ENCODE results near the gene GM2A.

Gene GM2A

DNA sequence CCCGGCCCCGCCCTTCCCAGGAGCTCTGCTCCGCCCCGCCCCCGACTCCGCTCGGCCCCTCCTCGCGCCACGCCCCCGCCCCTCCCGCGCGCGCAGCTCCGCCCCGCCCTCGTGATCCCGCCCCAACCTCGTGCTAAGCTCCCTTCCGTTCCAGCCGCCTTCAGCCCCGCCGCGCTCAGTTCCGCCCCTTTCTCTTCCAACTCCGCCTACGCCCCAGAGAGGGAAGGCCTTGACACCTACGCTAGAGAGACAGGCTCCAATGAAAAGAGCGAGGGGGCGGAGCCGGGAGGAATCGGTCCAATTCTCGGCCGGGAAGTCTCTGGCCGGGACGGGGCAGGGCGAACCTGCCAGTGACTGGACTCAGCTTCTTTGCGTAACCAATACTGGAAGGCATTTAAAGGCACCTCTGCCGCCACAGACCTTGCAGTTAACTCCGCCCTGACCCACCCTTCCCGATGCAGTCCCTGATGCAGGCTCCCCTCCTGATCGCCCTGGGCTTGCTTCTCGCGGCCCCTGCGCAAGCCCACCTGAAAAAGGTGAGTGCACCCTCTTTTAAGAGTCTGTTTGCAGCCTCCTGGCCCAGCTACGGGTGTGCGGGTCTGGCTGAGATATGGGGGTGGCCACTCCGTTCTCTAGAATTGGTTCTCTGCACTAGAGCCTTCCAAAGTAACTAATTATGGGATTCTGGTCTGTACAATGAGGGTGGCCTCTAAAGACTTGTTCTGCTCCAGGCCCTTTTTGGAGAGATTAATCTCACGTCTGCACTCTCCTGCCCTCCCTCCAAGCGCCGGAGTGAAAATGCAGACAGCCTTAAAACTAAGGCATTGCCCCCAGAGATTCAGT, at the start of gene GM2A:
TSS of gene GM2A (plus strand) at position 424 of the 843 bp plus-strand sequence. CDS start at position 456, 32 bp downstream.
- DNase-seq (ENCODE audit: low spot score) = peak; percentile 96

- no peak for DNase-seq (ENCODE audit: low spot score)
Measured at GRCh38 chr5:151204051-151204450, 48.9 kb upstream of the GM2A start.

DNA sequence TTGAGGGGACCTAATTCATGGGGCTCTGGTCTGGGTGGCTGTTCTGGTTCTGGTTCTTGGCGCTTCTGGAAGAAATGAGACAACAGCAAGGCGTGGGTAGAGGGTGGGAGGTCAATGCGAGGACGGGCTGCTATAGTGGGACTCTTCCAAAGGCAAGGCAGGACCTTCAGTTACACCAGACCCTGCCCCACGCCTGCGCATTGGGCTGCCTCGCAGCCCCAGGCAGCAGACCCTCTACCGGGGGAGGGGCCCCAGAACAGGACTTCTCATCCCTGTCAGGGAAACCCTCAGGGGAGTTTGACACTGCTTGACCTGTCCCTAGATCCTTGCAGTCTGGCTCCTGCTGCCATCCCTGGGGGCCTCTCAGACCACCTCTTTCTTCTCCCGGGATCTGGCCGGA, 47.6 kb upstream of the GM2A start:
- DNase-seq (ENCODE audit: low spot score) = no peak

GRCh38 chr5:151208481-151208914, 44.5 kb upstream of the GM2A start:
- DNase-seq (ENCODE audit: low spot score) = no peak

- no peak for DNase-seq (ENCODE audit: low spot score)
Measured at GRCh38 chr5:151212406-151212798, 40.6 kb upstream of the GM2A start.

DNA sequence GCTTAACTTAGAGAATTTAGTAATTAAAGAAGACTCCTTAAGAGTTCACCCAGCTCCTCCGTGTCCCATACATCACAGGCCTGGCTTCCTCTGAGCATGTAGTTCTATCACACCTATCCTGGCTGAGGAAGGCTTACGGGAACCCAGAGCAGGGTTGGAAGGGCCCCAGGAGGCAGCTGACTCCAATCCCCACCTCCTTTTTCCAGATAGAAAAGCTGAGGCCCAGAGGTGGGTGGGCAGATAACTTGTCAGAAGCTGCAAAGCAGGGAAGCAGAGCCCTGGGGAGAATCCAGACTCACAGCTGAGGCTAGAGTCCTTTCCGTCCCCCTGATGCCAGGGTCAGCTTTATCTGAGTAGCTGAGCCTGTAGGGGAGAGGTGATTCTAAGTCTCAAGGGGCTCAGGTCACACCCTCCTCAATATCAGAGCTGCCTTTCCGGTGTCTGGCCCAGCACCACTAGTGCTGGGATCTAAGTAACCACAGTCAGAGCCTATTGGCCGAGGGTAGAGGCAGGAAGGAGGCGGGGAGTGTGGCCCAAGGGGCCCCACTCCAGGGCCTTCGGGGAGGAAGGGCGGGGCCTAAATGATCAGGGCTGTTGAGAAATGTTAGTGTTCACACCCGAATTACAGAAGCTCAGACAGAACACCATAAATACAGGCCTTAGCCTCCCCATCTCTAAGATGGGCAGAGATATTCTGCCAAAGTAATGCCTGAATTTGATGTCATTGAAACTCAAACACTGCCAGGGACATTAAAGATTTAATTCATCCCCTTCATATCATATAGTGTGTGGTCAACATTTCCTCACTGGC, 39.0 kb upstream of the GM2A start:
- DNase-seq (ENCODE audit: low spot score) = peak; percentile 84

DNA sequence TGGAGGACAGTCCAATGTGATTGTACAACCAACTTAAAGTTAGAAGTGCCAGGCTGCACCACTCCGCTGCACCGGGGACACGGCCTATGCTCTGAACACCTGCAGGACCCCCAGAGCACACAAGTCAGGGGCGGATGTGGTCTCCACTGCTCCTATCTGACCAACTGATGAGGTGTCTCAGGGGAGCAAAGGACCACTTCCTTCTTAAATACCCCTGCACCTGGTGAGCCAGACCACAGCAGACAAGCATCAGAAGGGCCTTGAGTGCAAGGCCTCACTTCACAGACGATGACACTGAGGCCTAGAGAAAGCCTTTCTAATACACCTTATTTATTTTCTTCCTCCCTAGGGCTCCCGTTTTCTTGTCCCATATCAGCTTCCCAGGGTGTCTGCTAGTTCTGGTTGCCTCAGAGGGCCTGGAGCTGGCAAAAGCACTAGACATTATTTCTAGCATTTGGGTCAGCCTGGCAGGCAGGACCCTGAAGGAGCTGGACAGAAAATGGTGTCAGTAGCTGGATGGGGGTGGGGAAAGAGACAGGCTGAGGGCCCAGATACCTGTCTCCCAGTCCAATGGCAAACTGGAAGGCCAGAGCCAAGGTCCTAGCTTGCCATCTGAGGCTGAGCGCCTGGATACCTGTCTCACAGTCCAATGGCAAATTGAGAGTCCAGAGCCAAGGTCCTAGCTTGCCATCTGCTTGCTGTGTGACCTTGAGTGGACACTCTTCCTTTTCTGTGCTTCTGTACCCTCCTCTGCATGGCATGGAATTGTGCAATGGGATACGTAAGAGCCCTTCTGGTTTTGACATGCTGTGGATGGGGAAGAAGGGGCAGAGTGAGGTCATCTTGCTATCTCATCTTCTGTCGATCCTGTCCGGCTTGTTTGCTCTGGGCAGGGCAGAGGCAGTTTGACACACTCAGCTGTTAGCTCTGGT, 38.1 kb upstream of the GM2A start:
- no peak for DNase-seq (ENCODE audit: low spot score)

DNA sequence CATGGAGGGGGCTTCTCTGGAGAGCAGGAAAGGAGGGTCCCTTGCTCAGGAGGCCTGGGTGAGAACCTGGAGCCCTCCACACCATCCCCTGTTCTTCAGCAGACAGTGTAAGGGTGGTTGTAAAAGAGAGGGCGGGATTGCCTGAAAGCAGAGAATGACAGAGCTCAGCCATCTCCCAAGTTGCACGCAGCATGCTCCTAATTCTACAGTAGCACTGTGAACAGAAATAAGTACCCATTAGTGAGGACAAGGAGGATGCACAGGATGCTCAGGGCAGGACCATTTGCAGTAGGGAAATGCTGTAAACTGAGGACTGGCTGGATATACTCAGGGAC, 37.5 kb upstream of the GM2A start:
- DNase-seq (ENCODE audit: low spot score) = no peak

- no peak for DNase-seq (ENCODE audit: low spot score)
Measured at GRCh38 chr5:151216781-151217180, 36.2 kb upstream of the GM2A start.

DNA sequence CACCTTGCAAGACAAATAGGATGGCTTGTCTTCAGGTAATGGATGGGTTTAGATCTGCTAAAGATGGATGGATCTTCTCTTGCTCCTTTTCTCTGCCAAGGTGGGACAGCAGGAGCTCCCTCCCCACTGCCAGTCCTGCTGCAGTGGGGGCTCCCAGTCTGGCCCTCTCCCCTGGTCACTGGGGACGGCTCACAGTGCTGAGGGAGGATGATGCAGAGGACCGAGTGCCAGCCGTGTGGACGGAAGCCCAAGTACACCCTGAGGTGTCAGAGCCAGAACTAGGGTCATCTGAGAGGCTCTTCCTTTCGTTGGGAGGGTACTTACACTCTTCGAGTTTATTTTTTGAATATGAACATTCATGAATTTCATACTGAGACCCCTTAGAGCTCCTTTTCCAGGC, 34.8 kb upstream of the GM2A start:
- no peak for DNase-seq (ENCODE audit: low spot score)

GRCh38 chr5:151219138-151219537, 33.8 kb upstream of the GM2A start:
- no peak for DNase-seq (ENCODE audit: low spot score)

DNA sequence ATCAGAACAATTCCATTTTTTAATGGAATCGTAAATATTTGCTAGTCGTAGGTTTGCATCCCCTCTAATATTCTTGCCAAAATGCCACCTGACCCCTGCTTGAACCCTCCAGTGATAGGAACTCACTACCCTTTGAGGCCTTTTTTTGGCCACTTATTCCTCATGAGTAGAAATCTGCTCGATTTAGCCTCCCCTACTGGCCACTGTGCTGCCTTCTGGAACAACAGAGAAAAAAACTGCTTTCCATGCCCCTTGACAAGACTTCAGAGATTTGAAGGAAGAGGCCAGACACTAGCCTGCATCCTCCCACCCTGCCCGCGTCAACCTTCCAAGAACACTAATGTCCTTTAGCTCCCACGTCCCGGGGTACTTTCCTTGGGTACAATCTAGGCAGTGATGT, 33.2 kb upstream of the GM2A start:
- DNase-seq (ENCODE audit: low spot score) = peak; percentile 30

GRCh38 chr5:151221574-151221973, 31.4 kb upstream of the GM2A start:
- no peak for DNase-seq (ENCODE audit: low spot score)

DNA sequence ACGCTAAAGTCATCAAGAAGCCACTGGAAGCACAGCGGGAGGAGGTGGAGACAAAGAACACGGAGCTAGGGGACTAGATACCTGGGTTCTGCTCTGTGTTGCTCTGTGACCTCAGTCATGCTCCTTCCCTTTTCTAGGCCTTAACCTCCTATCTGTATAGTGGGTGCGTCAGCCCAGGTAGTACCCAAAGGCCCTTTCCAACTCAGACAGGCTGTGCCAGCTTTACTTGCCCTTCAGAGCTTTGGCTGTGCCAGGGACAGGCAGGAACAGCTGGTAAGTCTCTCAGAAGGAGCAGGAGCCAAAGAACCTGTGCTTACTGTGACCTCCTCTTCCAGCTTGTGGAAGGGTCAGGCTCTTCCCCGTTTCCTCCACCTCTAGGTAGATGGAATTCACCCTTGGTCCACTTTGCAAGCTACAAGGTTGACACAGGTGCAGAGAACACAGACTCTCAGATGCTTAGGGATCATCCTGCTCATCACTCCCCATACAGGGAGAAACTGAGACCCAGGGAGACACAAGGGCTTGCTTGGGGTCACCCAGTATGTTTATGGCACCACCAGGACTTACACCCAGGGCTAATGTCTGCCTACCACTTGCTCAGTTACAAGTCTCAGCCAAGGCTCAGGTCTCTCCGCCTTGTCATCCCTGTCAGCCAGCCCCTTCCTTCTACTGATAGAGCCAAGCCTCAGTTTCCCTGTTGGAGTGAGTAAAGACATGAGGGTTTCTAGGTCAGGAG, 30.8 kb upstream of the GM2A start:
- DNase-seq (ENCODE audit: low spot score) = no peak

- DNase-seq (ENCODE audit: low spot score) = peak; percentile 47
Measured at GRCh38 chr5:151222790-151223446, 30.1 kb upstream of the GM2A start.

DNA sequence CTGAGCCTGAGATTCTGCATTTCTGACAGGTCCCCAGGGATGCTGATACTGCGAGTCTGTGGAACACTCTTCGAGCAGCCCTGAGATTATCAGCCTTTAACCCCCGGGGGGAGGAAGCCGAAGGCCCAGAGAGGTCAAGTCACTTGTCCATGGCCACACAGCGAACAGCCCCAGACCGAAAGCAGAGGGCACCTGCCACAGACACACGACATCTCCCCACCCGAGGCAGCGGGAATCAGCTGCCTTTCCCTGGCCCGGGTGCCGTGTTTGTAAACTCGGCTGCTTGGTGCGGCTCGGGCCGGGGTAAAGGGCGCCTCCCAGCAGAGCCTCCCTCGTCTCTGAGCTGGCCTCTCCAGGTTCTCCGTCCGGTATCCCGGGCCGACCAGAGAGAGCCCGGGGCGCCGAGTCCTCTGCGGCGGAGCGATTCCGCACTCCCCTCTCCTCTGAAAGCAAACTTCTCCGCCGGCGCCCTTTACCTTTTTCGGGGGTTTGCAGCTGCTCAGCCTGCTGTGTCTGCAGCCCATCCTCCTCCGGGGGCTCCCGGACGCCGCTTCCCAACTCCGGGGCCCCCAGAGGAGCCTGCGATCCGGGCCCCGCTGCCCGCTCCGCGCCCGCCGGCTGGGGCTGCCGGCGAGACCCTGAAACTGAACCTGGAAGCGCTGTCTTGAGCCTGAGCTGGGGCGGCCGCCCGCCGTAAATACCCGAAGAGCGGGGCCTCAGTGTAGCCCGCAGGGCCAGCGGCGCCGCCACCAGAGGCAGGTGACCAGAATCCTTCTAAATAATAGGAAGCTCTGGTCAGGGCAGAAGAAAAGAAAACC, 29.3 kb upstream of the GM2A start, which contains the start of gene CCDC69:
TSS of gene CCDC69 (minus strand) at position 646 of the 818 bp plus-strand sequence. CDS start at position 524, 122 bp downstream.
- DNase-seq (ENCODE audit: low spot score) = peak; percentile 94

GRCh38 chr5:151224372-151224771, 28.6 kb upstream of the GM2A start:
- no peak for DNase-seq (ENCODE audit: low spot score)

DNA sequence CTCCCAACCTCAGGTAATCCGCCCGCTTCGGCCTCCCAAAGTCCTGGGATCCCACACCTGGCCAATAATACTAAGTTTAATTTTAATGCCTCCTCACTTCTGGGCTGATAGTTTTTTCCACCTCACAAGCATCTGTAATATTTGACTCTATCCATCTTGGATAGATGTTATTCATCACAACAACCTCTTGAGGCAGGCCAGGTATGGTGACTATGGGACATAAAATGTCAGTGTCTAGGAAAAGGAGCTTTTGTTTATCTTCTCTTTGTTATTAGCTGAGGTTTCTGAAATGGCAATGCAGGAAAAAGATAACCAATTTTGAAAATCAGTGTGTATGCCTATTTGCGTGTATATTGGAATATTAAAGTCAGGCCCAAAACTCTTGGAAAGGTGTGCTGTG, 27.9 kb upstream of the GM2A start:
- DNase-seq (ENCODE audit: low spot score) = no peak

- DNase-seq (ENCODE audit: low spot score) = no peak
Measured at GRCh38 chr5:151225475-151225874, 27.5 kb upstream of the GM2A start.

- DNase-seq (ENCODE audit: low spot score) = no peak
Measured at GRCh38 chr5:151227918-151228447, 25.0 kb upstream of the GM2A start.
